ENCODE measurements around the gene MRPS17.
A peak's percentile ranks its signal among the peaks of the same experiment; 100 is the strongest.

DNA sequence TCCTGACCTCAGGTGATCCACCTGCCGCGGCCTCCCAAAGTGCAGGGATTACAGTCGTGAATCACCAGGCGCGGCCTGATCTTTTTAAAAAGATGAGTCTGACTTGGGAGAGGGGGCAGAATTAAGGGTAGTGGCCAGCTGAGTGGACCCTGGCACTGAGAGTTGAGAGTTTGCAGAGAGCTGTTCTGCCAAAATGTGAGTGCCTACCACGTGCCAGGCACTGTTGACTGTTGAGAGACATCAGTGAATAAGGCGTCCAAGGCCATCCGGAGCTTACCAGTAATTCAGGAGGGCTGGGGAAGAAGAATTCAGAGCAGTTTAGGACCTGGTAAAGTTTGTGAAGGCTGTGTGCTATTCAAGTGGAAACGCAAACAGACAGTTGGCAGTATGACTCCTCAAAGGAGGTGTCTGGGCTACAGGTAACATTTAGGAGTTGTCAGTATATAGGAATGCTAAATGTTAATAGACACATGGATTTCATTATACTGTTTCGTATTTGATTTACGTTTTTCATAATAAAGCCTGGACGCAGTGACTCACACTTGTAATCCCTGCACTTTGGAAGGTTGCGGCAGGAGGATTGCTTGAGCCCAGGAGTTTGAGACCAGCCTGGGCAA is 14.2 kb downstream of the MRPS17 start:
- TF ChIP-seq POLR2A (IDR thresholded peaks at IDR 0.05) (peak in 1 of 2 donors; percentile 64), CTCF (IDR thresholded peaks at IDR 0.05 in 4 of 5, conservative IDR thresholded peaks at IDR 0.05 in 1 of 5) (no peak)
